Esophagus mucosa (tissue), 1 donor: ENCODE data around the gene SCGN. TPM values are rescaled to one million over a fixed set of nuclear protein-coding genes. Genes with fewer than 3 reads are reported as not detected.
A peak's percentile ranks its signal among the peaks of the same experiment; 100 is the strongest.

ENCODE experiments used
- ATAC-seq: fragments of 200-7000 bp; cut with Tn5 transposase; one replicate; pipeline ENCODE4 v1.9.1; 2020
- total RNA-seq: library from RNA; stranded (reverse); gene quantifications from one replicate; pipeline ENCODE4 v1.2.4, GENCODE V29; 2023
- donor health status: DM: yes; HTN: yes; CAD: no.

The SCGN gene
- not detected for total RNA-seq

GRCh38 chr6:25652007-25652515 is at the start of gene SCGN:
TSS of gene SCGN (plus strand) at chr6:25652215. CDS start at chr6:25652404, 189 bp downstream.
- ATAC-seq = peak; percentile 66

GRCh38 chr6:25602674-25602982 is 49.4 kb upstream of the SCGN start:
- no peak for ATAC-seq

- ATAC-seq = no peak
These were observed 48.8 kb upstream of the SCGN start for GRCh38 chr6:25603251-25603650.

- ATAC-seq = no peak
These were observed 45.9 kb upstream of the SCGN start for GRCh38 chr6:25606151-25606550.

- no peak for ATAC-seq
These were observed 43.3 kb upstream of the SCGN start for GRCh38 chr6:25608558-25609174.

GRCh38 chr6:25612666-25613065 is 39.3 kb upstream of the SCGN start:
- ATAC-seq = no peak

GRCh38 chr6:25613415-25613814 is 38.6 kb upstream of the SCGN start:
- no peak for ATAC-seq

- no peak for ATAC-seq
These were observed 38.0 kb upstream of the SCGN start for GRCh38 chr6:25614052-25614451.

- ATAC-seq = no peak
These were observed 36.5 kb upstream of the SCGN start for GRCh38 chr6:25615471-25615870.

GRCh38 chr6:25617997-25618396 is 34.0 kb upstream of the SCGN start:
- no peak for ATAC-seq

- ATAC-seq = no peak
These were observed 32.8 kb upstream of the SCGN start for GRCh38 chr6:25619217-25619616.

- no peak for ATAC-seq
These were observed 31.6 kb upstream of the SCGN start for GRCh38 chr6:25620391-25620790.

- no peak for ATAC-seq
These were observed 28.9 kb upstream of the SCGN start for GRCh38 chr6:25623065-25623464.

GRCh38 chr6:25623879-25624278 is 28.1 kb upstream of the SCGN start:
- ATAC-seq = no peak

- ATAC-seq = no peak
These were observed 25.0 kb upstream of the SCGN start for GRCh38 chr6:25627001-25627400.

- no peak for ATAC-seq
These were observed 23.4 kb upstream of the SCGN start for GRCh38 chr6:25628471-25629197.

- no peak for ATAC-seq
These were observed 22.8 kb upstream of the SCGN start for GRCh38 chr6:25629198-25629576.

- ATAC-seq = no peak
These were observed 21.3 kb upstream of the SCGN start for GRCh38 chr6:25630508-25631278.

GRCh38 chr6:25635886-25636317 is 16.1 kb upstream of the SCGN start:
- no peak for ATAC-seq

GRCh38 chr6:25637211-25637610 is 14.8 kb upstream of the SCGN start:
- ATAC-seq = no peak

GRCh38 chr6:25637960-25638434 is 14.0 kb upstream of the SCGN start:
- peak; percentile 36 for ATAC-seq

- no peak for ATAC-seq
These were observed 12.4 kb upstream of the SCGN start for GRCh38 chr6:25639653-25640052.

- ATAC-seq = no peak
These were observed 11.6 kb upstream of the SCGN start for GRCh38 chr6:25640446-25640845.

- no peak for ATAC-seq
These were observed 11.1 kb upstream of the SCGN start for GRCh38 chr6:25640891-25641290.
